Measurements from ENCODE around the gene SVBP. TPM values are rescaled to one million over a fixed set of nuclear protein-coding genes. Genes with fewer than 3 reads are reported as not detected.
A peak's percentile ranks its signal among the peaks of the same experiment; 100 is the strongest.

The SVBP gene
- total RNA-seq, 4 donors from 2014 or later = 6.8 to 21.8 (median 13.9) TPM

DNA sequence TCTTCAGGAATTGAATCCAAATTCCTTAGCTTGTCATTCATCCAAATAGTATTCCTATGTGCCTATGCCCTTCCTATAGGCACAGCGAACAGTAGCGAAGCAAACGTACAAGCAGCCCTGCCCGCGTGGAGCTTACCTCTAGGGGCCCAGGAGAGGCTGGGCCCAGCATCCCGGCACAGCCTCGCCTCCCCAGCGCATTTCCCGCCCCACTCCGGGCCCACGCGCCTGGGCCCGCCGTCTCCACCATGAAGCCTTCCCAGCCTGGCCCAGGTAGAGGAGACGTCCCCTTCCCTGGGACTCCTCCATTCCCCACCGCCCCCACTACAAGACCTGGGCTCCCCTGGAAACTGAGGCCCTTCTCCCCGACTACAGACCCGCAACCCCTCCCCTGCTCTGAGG is 32.7 kb downstream of the SVBP start:
- no peaks in the 10 kb centered on the region for H3K9me3 ChIP-seq
- 88% methylated on average over 15 of the region's 18 CpGs for WGBS
- peaks cover 27% of the 10 kb centered on the region for H3K36me3 ChIP-seq
- no peak overlapping the region for H3K27ac ChIP-seq
- H3K4me3 ChIP-seq = peak overlapping the region; percentile 51
- no peak for TF ChIP-seq EP300 (IDR thresholded peaks at IDR 0.05)
- no peak for TF ChIP-seq POLR2A (IDR thresholded peaks at IDR 0.05)
- TF ChIP-seq, protein P1, sequence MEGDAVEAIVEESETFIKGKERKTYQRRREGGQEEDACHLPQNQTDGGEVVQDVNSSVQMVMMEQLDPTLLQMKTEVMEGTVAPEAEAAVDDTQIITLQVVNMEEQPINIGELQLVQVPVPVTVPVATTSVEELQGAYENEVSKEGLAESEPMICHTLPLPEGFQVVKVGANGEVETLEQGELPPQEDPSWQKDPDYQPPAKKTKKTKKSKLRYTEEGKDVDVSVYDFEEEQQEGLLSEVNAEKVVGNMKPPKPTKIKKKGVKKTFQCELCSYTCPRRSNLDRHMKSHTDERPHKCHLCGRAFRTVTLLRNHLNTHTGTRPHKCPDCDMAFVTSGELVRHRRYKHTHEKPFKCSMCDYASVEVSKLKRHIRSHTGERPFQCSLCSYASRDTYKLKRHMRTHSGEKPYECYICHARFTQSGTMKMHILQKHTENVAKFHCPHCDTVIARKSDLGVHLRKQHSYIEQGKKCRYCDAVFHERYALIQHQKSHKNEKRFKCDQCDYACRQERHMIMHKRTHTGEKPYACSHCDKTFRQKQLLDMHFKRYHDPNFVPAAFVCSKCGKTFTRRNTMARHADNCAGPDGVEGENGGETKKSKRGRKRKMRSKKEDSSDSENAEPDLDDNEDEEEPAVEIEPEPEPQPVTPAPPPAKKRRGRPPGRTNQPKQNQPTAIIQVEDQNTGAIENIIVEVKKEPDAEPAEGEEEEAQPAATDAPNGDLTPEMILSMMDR (IDR thresholded peaks at IDR 0.05) = no peak
- TF ChIP-seq POLR2AphosphoS5 (IDR thresholded peaks at IDR 0.05) = no peak
- DNase-seq (ENCODE audit: low spot score in 2 of 2) = no peak
- no peaks in the 10 kb centered on the region for H3K27me3 ChIP-seq
- peaks cover 10% of the 10 kb centered on the region for H3K4me1 ChIP-seq

DNA sequence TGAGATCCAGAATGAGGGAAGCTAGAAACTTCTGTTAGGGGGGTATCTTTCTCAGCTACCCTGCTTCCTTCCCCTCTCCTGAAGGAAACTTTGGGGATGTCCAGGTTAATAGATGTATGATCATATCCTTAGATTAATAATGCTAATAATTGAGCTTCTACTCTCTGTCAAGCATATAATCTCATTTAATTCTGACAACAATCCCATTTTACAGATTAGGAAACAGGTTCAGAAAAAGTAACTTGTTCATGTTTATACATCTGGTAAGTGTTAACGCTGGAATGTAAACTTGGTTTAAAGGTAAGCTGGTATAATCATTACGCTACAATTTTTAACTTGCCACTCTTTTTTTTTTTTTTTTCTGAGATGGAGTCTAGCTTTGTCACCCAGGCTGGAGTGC is 34.1 kb downstream of the SVBP start:
- 90% methylated on average over 2 of the region's 2 CpGs for WGBS
- no peaks in the 10 kb centered on the region for H3K27me3 ChIP-seq
- H3K9me3 ChIP-seq = no peaks in the 10 kb centered on the region
- no peak for DNase-seq (ENCODE audit: low spot score in 2 of 2)
- peaks cover 32% of the 10 kb centered on the region for H3K36me3 ChIP-seq
- H3K4me3 ChIP-seq = no peak overlapping the region
- TF ChIP-seq POLR2AphosphoS5 (IDR thresholded peaks at IDR 0.05) = no peak
- TF ChIP-seq, protein P1 (IDR thresholded peaks at IDR 0.05) = no peak
- TF ChIP-seq POLR2A (IDR thresholded peaks at IDR 0.05) = no peak
- no peak for TF ChIP-seq EP300 (IDR thresholded peaks at IDR 0.05)
- peaks cover 10% of the 10 kb centered on the region for H3K4me1 ChIP-seq
- H3K27ac ChIP-seq = no peak overlapping the region

DNA sequence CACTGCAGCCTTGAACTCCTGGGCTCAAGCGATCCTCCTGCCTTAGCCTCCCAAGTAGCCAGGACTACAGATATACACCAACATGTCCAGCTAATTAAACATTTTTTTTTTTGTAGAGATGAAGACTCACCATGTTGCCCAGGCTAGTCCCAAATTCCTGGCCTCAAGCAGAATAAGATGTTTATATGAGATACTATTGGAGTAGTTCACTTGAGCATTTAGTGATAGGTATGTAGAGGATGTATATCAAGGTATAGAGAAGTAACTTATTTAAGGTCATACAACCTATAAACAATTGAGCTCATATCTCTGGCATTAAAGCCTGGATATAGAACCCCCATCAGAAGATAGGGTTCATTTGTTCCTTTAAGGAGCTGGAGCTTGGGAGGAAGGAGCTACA is 37.0 kb downstream of the SVBP start:
- Histone ChIP-seq H3K36me3 (peaks cover 54% of the 10 kb centered on the region), H3K27me3 (no peaks in the 10 kb centered on the region), H3K9me3 (no peaks in the 10 kb centered on the region), H3K4me1 (peaks cover 5% of the 10 kb centered on the region), H3K4me3 (no peak overlapping the region), H3K27ac (no peak overlapping the region)
- TF ChIP-seq EP300 (IDR thresholded peaks at IDR 0.05) = no peak
- DNase-seq (ENCODE audit: low spot score in 2 of 2) = no peak
- WGBS = 95% methylated on average over 1 of the region's 1 CpG

DNA sequence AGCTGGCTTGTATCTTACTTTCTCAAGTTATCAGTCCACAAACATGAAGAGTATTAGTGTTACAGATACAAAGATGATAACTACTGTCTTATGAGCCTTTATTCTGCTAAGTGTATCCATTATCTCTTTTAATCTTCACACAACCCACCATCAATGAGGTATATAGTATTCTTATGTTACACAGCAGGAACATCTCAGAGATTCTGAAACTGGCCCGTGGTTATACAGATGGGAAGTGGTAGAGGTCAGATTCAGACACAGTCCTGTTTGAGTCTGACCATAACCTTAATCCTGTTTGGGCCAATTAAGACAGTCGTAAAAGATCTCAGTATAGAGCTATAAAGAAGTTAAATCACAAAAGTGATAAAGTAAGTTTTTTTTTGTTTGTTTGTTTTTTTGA is 37.5 kb downstream of the SVBP start:
- no peaks in the 10 kb centered on the region for H3K27me3 ChIP-seq
- H3K9me3 ChIP-seq = no peaks in the 10 kb centered on the region
- no peak for DNase-seq (ENCODE audit: low spot score in 2 of 2)
- H3K4me1 ChIP-seq = peaks cover under 1% of the 10 kb centered on the region
- TF ChIP-seq, protein P1 (IDR thresholded peaks at IDR 0.05) = no peak
- TF ChIP-seq POLR2AphosphoS5 (IDR thresholded peaks at IDR 0.05) = no peak
- no peak for TF ChIP-seq POLR2A (IDR thresholded peaks at IDR 0.05)
- 89% methylated on average over 2 of the region's 2 CpGs for WGBS
- H3K27ac ChIP-seq = no peak overlapping the region
- no peak overlapping the region for H3K4me3 ChIP-seq
- H3K36me3 ChIP-seq = peaks cover 58% of the 10 kb centered on the region

DNA sequence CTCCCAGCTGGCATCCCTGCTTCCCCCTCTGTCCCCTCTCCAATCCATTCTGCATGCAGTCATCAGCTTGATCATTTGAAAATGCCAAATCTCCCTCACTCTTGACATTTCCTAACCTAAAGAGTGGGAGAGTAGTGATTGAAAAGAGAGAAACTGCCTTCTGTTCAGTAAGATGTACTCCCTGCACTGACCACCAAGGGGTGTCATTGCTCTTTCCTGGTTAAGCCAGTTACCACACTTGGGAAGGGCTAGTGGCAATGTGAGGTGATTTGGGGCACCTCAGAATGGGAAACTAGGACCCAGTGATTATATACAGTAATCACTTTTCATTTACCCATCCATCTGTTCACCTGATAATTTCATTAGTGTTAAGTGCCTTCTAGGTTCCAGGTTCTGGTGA is 39.3 kb downstream of the SVBP start:
- DNase-seq (ENCODE audit: low spot score in 2 of 2) = no peak
- Histone ChIP-seq H3K4me1 (no peaks in the 10 kb centered on the region), H3K4me3 (no peak overlapping the region), H3K36me3 (peaks cover 64% of the 10 kb centered on the region), H3K27ac (no peak overlapping the region), H3K27me3 (no peaks in the 10 kb centered on the region), H3K9me3 (no peaks in the 10 kb centered on the region)
- no peak for TF ChIP-seq POLR2A (IDR thresholded peaks at IDR 0.05)
- TF ChIP-seq, protein P1 (IDR thresholded peaks at IDR 0.05) = peak; percentile 32 to 52

DNA sequence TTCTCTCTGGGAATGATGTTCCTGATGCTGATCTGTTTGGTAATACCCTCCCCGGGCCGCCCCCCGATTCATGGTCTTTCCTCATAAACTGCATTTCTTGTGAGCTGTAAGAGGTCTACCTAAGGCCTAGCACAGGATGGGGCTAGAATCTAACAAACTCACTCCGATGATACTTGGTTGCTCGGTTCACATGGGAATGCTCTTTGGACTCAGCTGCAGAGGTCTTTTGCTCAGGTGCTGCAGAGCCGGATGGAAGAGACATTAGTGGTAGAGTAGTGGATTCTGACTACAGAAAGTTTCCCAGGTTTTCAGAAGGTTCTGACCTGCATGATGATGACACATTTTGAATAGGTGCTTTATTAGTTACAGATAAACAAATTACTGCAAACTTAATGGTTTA is 40.7 kb downstream of the SVBP start:
- Histone ChIP-seq H3K27ac (no peak overlapping the region), H3K4me1 (peaks cover 4% of the 10 kb centered on the region), H3K4me3 (no peak overlapping the region), H3K36me3 (peaks cover 61% of the 10 kb centered on the region), H3K27me3 (no peaks in the 10 kb centered on the region), H3K9me3 (no peaks in the 10 kb centered on the region)
- 92% methylated on average over 6 of the region's 6 CpGs for WGBS
- no peak for DNase-seq (ENCODE audit: low spot score in 2 of 2)
- TF ChIP-seq, protein P1 (IDR thresholded peaks at IDR 0.05) = no peak
- TF ChIP-seq EP300 (IDR thresholded peaks at IDR 0.05) (no peak), POLR2A (IDR thresholded peaks at IDR 0.05) (no peak), POLR2AphosphoS5 (IDR thresholded peaks at IDR 0.05) (no peak)
